GM15510 (cell line): Measurements from ENCODE around the gene RYR2.

ENCODE experiments used
- POLR2A ChIP-seq: IDR thresholded peaks from 3 replicates; pipeline ENCODE4 v1.6.1; 2011; ENCODE audit warnings: borderline replicate concordance; ENCODE audit not compliant: insufficient read length; ENCODE audit errors: extremely low read depth

The RYR2 gene

DNA sequence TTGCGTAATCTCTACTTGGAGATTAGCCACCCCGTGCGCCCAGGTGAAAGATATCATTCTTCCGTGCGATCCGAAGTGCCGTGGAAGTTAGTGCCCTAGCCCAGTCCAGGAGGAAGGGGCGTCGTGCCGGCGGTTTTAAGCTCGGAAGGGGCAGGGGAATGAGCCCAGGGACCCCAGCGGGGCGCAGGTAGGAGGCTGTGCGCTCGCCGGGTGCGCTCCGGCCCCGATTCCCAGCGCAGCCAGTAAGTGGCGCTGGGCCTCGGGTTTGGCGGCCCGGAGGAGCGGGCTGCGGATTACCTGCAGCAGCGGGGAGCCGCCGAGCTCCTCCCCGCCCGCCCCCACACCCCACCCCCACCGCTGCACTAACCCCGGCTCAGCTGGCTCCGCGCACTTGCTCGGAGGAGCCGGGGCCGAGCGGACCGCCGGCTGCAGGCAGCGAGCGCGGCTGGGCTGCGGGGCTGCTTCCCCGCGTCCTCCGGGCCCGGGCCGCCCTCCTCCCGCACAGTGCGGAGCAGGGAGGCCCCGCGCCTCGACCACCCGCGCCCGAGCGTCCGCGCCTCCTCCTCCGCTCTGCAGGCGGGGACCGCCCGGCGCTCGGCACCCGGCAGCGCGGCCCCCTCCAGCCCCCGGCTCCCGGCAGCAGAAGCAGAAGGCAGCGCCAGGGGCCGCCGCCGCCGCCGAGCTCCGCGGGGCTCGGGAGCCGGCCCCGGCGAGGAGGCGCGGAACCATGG lies at the start of gene RYR2:
Gene RYR2 (plus strand): TSS at position 390 of the 731 bp plus-strand sequence. CDS start 338 bp downstream, at position 728.
- no peak for TF ChIP-seq POLR2A

DNA sequence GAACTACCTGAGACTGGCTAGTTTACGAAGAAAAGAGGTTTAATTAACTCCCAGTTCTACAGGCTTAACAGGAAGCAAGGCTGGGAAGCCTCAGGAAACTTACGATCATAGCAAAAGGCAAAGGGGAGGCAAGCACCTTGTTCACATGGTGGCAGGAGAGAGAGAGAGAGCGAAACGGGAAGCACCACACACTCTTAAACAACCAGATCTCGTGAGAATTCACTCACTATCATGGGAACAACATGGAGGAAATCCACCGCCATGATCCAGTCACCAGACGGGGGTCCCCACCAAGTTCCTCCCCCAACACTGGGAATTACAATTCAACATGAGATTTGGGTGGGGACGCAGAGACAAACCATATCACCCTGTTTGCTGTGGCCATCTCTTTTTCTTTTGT lies 49.5 kb upstream of the RYR2 start:
- no peak for TF ChIP-seq POLR2A

DNA sequence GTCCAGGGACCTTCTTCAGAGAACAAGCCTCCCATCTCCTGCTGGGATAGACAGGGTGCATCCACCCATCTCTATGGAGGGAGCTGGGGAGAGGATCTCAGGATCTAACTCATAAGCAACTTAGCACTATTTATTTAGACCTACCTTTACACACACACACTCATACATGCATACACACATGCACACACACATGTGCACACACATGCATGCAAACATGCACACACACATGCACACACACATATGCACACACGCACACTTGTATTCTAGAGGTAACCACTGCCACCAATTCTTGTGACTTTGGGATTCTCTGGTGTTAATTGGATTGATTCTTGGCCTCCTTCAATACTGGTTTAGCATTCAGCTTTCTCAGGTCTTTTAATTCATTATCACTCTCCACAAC lies 47.5 kb upstream of the RYR2 start:
- no peak for TF ChIP-seq POLR2A

DNA sequence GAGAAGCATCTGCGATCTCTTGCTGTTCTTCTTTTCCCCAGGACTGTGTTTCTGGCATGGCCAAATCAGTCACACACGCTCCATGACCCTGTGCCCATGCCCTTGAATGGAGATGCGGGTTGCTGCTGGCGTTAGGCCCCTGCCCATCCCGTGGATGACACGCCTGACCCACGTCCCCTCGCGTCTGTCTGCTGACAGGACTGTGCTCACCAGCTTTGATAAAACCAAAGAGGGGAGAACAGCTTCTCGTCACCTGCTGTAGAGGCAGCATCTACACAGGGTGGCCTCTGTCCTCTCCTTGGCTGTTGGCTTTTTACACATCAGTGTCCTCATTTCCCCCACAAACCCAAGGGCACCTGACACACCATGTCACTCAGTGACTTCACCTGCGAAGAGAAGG lies 44.6 kb upstream of the RYR2 start:
- TF ChIP-seq POLR2A = no peak

DNA sequence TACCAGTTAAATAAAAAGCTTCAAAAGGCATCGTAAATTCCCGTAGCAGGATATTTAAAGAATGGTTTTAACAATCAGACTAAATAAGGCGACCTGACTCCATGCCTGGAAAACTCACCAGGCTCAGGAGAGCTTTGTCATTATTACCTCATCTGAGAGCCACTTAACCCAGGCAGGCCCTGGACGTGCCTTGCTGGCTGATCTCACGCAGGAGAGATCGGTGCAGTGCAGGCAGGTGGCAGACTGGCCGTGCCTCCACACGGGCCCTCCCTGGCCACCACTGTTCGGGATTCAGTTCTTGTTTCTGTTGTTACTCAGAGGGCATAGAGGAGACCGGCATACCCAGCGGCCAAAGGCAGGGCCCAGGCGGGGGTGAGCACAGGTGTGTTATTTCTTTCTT lies 44.1 kb upstream of the RYR2 start:
- TF ChIP-seq POLR2A = no peak

DNA sequence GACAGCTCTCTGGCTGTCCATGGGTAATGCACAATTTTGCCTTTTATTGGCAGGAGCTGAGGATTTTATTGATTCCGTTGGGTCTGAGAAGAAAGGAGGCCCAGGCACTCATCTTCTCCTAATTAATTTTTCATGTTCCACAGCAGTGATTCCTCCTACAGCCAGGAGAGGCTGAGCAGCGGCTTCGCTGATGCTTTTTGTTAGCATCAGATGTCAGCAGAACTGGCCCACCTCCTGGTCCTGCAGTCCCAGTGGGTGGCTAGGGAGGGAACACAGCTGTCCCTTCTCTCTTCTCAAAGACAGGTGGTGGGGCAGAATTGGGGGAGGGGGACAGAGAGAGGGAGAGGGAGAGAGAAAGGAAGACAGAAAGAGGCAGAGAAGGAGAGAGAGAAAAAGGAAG lies 43.4 kb upstream of the RYR2 start:
- no peak for TF ChIP-seq POLR2A

DNA sequence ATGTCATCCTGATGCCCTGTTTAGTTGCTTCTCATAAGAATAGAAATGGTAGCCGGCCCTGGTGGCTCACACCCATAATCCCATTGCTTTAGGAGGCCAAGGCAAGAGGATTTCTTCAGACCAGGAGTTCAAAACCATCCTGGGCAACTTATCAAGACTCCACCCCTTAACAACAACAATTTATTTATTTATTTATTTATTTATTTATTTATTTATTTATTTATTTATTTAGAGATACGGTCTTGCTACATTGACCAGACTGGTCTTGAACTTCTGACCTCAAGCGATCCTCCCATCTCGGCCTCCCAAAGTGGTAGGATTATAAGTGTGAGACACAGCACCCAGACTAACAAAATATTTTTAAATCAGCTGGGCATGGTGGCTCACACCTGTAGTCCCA lies 41.8 kb upstream of the RYR2 start:
- no peak for TF ChIP-seq POLR2A

DNA sequence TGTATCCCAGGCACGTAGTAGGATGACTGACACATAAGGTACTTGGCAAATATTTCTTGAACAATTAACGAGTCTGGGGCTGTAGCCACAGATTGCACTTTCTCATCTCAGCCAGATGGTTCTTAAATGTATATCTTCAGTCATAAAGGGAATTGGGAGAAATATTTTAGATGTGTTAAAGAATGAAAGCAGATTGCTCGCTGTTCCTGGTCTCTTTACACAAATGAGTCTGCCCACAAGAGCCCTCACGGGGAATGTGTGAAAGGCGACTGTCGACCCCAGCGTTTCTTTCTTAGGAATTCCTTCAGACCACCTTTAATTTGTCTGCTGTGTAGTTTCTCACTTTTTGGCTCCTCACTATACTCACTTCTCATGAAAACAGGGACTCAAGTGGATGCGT lies 38.5 kb upstream of the RYR2 start:
- TF ChIP-seq POLR2A = no peak

DNA sequence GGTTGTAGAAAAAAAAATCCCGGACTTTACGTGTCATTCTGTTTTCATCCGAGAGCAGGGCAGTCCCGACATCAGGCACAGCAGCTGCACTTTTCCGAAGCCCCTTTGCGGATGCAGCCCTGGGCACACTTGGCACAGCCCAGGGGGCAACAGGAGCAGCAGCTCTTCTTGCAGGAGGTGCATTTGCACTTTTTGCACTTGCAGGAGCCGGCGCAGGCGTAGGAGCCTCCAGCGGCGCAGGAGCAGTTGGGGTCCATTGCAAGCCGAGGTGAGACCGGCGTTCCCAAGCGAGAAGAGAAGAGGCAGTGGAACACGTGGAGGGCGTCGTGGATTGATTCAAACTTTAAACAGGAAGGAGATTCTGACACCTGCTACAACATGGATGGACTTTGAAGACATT lies 37.9 kb upstream of the RYR2 start, which contains the start of gene MT1HL1:
Gene MT1HL1 (minus strand): TSS at position 326 of the 400 bp plus-strand sequence. CDS start 69 bp downstream, at position 257.
- TF ChIP-seq POLR2A = no peak

DNA sequence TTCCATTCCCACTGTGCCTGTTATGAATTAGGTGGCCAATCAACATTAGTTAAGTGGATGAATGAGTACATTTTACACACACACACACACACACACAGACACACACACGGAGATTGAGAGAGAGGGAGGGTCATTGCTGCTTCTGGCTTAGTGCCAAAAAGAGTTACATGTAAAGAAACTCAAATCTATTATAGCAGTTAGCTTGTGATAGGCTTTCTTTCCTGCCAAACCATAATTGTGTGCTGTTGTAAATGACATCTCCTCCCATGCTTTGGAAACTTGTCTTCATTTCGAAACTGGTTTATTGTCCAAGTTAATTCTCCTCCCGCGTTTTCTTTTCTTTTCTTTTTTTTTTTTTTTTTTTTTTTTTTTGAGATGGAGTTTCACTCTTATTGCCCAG lies 36.3 kb upstream of the RYR2 start:
- TF ChIP-seq POLR2A = no peak

DNA sequence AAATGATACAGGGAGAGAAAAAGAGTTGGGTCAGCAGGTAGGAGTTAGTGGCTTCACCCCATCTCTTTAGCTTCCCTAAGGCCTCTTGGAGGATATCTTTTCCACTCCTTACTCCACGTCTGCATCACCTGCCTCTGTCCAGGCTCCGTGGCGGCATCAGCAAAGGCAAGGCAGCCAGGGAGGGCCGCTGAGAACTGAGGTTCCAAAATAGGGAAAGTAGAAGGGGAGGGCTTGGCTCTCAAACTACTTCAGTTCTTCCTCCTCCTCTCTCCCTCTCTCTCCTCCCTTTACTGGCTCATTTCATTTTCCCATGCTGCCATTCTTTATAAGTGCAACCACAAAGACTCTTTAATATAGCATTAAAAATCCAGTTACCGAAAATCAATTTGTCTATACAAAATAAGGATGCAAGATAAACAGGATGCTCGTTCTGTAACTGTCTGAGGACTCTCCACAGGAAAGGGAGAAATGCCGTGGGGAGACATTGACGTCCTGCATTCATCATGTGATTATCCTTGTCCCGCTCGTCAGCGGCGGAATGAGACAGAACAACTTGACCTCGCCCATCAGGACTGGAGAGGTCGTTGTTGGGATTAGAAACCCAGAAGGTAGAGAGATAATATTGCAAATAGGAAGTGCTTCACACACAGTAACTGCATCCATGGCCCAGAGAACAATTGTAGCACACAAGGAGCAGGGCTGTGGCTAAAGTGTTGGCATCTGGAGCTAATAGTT lies 34.7 kb upstream of the RYR2 start:
- no peak for TF ChIP-seq POLR2A

DNA sequence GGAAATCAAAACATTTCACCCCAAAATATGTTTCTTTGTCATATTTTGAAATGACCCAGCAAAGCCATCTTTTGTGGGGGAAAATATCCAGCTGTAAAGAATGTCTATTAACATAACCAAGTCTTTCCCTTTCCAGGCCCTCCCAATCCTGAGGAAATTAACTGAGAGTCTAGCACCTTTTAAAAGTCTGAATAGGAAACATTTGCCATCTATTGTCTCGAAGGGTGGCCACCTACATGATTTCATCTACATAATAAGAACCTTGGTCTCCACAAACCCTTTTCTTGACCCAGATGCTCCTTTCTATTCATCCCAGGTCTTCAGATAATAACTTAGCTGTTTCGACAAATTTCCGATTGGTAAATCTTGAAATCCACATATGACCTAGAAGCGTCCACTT lies 32.4 kb upstream of the RYR2 start:
- TF ChIP-seq POLR2A = no peak

DNA sequence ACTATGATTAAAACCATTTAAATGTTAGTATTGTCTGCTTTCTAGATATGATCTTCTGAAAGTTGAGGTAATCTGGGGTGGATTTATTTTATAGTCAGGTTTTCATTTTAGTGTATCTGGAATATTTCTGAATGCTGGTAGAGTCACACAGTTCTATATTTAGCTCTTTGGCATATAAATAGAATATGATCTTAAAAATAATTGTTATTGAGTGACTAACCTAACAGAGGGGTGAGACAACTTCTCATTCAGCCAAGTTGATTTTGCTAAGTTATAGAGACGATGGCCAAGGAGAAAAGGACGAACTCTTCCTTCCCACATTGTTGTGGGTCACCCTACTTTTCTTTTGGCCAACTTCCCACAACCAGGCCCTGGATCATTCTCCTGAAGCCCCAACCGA lies 30.6 kb upstream of the RYR2 start:
- TF ChIP-seq POLR2A = no peak

DNA sequence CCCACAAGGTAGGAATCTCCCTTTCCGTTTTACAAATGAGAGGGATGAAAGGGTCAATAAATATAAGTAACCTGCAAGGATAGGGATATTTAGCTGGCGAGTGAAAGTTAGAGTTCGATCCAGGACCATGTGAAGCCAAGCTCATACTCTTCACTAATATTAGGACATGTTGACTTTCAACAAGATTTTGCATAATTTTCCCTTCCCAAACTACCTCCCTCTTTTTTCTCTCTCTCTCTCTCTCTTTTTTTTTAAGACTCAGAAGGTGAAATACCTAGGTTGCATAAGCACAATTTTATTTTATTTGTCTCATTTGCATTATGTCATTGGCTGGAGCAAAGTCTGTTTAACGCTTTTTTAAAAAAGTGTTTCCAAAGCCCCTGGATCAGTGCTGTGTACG lies 29.6 kb upstream of the RYR2 start:
- no peak for TF ChIP-seq POLR2A

DNA sequence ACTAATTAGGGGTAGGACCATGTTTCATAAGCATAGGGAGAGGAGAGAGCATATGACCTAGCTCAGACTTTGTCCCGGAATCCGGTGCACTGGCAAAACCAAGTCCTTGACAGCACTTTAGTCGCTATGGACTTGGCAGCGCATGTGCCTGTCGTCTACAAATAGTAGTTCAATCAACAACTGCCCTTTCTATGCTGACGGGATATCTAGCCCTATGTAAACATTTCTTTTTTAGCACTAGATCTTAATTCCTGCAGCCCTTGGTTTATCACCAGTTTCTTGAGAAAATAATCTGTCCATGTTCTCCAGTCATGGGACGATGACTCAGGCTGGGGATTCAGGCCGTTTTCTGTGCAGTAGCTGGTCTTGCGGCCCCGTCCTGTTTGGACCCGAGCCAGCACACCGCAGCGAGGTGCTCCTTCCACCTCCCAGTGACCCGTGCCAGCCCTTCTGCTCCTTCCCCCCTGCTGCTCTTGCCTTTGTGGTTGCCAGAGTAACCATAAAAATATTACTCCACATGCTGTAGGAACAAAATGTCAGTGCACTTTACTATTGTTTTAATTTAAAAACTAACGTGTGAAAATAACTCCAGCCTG lies 29.1 kb upstream of the RYR2 start:
- no peak for TF ChIP-seq POLR2A

DNA sequence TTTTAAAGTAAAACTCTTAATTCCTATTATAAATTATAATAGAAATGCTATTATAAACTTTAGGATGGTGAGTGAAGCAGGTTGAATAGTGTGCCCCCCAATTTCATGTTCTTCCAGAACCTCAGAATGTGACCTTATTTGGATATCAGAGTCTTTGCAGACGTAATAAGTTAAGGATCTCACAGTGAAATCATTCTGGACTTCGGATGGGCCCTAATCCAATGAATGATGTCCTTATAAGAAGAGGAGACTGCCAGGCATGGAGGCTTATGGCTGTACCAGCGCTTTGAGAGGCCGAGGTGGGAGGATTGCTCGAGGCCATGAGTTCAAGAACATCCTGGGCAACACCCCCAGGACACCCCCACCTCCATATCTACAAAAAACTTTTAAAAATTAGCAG lies 28.4 kb upstream of the RYR2 start:
- no peak for TF ChIP-seq POLR2A
